Vagina (tissue), 2 donors: ENCODE measurements around the gene DNAAF8. TPM values are rescaled to one million over a fixed set of nuclear protein-coding genes. Genes with fewer than 3 reads are reported as not detected.
"Not testable (repeated sequence)": the region's sequence is repeated elsewhere in the genome, so short reads cannot be mapped to it uniquely, and the experiment has no call there.

Experiments used
- DNase-seq, 2 donors: peaks; one replicate each; pipeline ENCODE4 v3.0.0-alpha.2; 2017; ENCODE audit errors: extremely low spot score in 2 of 2
- H3K27ac ChIP-seq: fragments of 200-600 bp; sonication (generic); one replicate; pipeline ENCODE4 v1.5.1; 2019
- H3K27me3 ChIP-seq: fragments of 200-600 bp; sonication (generic); one replicate; pipeline ENCODE4 v1.5.1; 2019
- H3K36me3 ChIP-seq, 2 donors: fragments of 200-600 bp; sonication (generic); one replicate each; pipeline ENCODE4 v1.5.1; 2017 to 2019
- H3K4me1 ChIP-seq: fragments of 200-600 bp; sonication (generic); one replicate; pipeline ENCODE4 v1.5.1; 2019
- H3K4me3 ChIP-seq, 2 donors: fragments of 200-600 bp; sonication (generic); 1 replicate in 1 of 2; 2 replicates in 1 of 2; pipeline ENCODE4 v1.5.1; 2016 to 2019
- H3K9me3 ChIP-seq: fragments of 200-600 bp; sonication (generic); one replicate; pipeline ENCODE4 v1.5.1; 2019
- CTCF ChIP-seq, 3 experiments: fragments of 450-650 bp in 2 of 3; fragments of 200-600 bp in 1 of 3; sonication (generic) in 1 of 3; IDR thresholded peaks; one replicate each; pipeline ENCODE4 v1.5.1; 2017 to 2019; ENCODE audit warnings: antibody characterized with exemption in 3 of 3, mild to moderate bottlenecking in 2 of 3, moderate library complexity in 2 of 3
- POLR2A ChIP-seq, 2 donors: fragments of 450-650 bp; IDR thresholded peaks; one replicate each; pipeline ENCODE4 v1.6.1; 2017; ENCODE audit warnings: antibody characterized with exemption in 2 of 2, mild to moderate bottlenecking in 2 of 2, moderate library complexity in 2 of 2
- POLR2AphosphoS5 ChIP-seq, 2 donors: sonication (generic); formaldehyde crosslinking; IDR thresholded peaks; one replicate each; pipeline ENCODE4 v1.9.0; 2017; ENCODE audit warnings: antibody characterized with exemption in 2 of 2, mild to moderate bottlenecking in 2 of 2, low read depth in 1 of 2; ENCODE audit not compliant: insufficient read depth in 1 of 2
- intact Hi-C: fragments of 100-400 bp; cut with DNase I; formaldehyde crosslinking; loops from one replicate; pipeline ENCODE4 v1.15.1; 2023
- total RNA-seq: library from RNA; depleted of rRNA; stranded (reverse); fragments of >200 nt; gene quantifications from one replicate; pipeline ENCODE4 v1.2.3, GENCODE V29; 2016

The DNAAF8 gene
- total RNA-seq, 1 donor from 2014 or later = not detected

- no peaks in the 10 kb centered on the region for H3K4me1 ChIP-seq
- intact Hi-C loops = no loop called here
- DNase-seq = no peak
- H3K27me3 ChIP-seq = no peaks in the 10 kb centered on the region
- TF ChIP-seq POLR2AphosphoS5 (IDR thresholded peaks at IDR 0.05; ENCODE audit: insufficient read depth in 1 of 2, low read depth in 1 of 2) = no peak
- TF ChIP-seq POLR2A (IDR thresholded peaks at IDR 0.05) = no peak
- no peak for TF ChIP-seq CTCF (IDR thresholded peaks at IDR 0.05)
- no peaks in the 10 kb centered on the region for H3K36me3 ChIP-seq
- no peak overlapping the region for H3K27ac ChIP-seq
- H3K9me3 ChIP-seq = no peaks in the 10 kb centered on the region
- no peak overlapping the region for H3K4me3 ChIP-seq
These were observed 49.6 kb downstream of the DNAAF8 start for GRCh38 chr16:4783951-4784336.

GRCh38 chr16:4784444-4784987 is 50.2 kb downstream of the DNAAF8 start:
- H3K27me3 ChIP-seq, H3K9me3 ChIP-seq, H3K4me3 ChIP-seq, H3K27ac ChIP-seq, DNase-seq, H3K36me3 ChIP-seq, intact Hi-C loops, H3K4me1 ChIP-seq: not testable (repeated sequence)

GRCh38 chr16:4785758-4786433 is 51.6 kb downstream of the DNAAF8 start:
- TF ChIP-seq CTCF (IDR thresholded peaks at IDR 0.05) (no peak), POLR2AphosphoS5 (IDR thresholded peaks at IDR 0.05; ENCODE audit: insufficient read depth in 1 of 2, low read depth in 1 of 2) (no peak), POLR2A (IDR thresholded peaks at IDR 0.05) (no peak)
- no peaks in the 10 kb centered on the region for H3K36me3 ChIP-seq
- no peak overlapping the region for H3K27ac ChIP-seq

GRCh38 chr16:4787068-4787467 is 52.7 kb downstream of the DNAAF8 start:
- TF ChIP-seq POLR2A (IDR thresholded peaks at IDR 0.05) (no peak), POLR2AphosphoS5 (IDR thresholded peaks at IDR 0.05; ENCODE audit: insufficient read depth in 1 of 2, low read depth in 1 of 2) (no peak), CTCF (IDR thresholded peaks at IDR 0.05) (no peak)
- intact Hi-C loops = no loop called here
- Histone ChIP-seq H3K4me1 (no peaks in the 10 kb centered on the region), H3K27ac (no peak overlapping the region), H3K36me3 (no peaks in the 10 kb centered on the region), H3K27me3 (no peaks in the 10 kb centered on the region), H3K4me3 (no peak overlapping the region), H3K9me3 (no peaks in the 10 kb centered on the region)
- DNase-seq = no peak

More at GRCh38 chr16:4785758-4786433, 51.6 kb downstream of the DNAAF8 start:
- Histone ChIP-seq H3K27me3 (no peaks in the 10 kb centered on the region), H3K4me3 (no peak overlapping the region), H3K9me3 (no peaks in the 10 kb centered on the region), H3K4me1 (no peaks in the 10 kb centered on the region)
- no peak for DNase-seq
- intact Hi-C loops = no loop called here

- intact Hi-C loops = no loop called here
- no peaks in the 10 kb centered on the region for H3K4me1 ChIP-seq
- H3K4me3 ChIP-seq = no peak within 1 kb of the TSS
- no peaks in the 10 kb centered on the region for H3K9me3 ChIP-seq
- H3K36me3 ChIP-seq = no peaks in the 10 kb centered on the region
- DNase-seq = no peak
- TF ChIP-seq POLR2AphosphoS5 (IDR thresholded peaks at IDR 0.05; ENCODE audit: insufficient read depth in 1 of 2, low read depth in 1 of 2) (no peak), CTCF (IDR thresholded peaks at IDR 0.05) (no peak), POLR2A (IDR thresholded peaks at IDR 0.05) (no peak)
- H3K27me3 ChIP-seq = no peaks in the 10 kb centered on the region
- no peak within 1 kb of the TSS for H3K27ac ChIP-seq
These were observed 53.5 kb downstream of the DNAAF8 start, which contains the start of gene SEPTIN12 for GRCh38 chr16:4787627-4788482. Gene SEPTIN12 (minus strand): TSS chr16:4788345. CDS start chr16:4787645, 700 bp downstream.
